NT2/D1 (cell line): ENCODE results near the gene ANTXR2.
"Not testable (repeated sequence)": the region's sequence is repeated elsewhere in the genome, so short reads cannot be mapped to it uniquely, and the experiment has no call there.

Experiments
- DNase-seq: peaks from one replicate; pipeline ENCODE4 v3.0.0-alpha.2; 2011; ENCODE audit warnings: low read depth, low spot score
- H3K27me3 ChIP-seq: 2 replicates; pipeline ENCODE4 v1.6.0; 2011; ENCODE audit warnings: mild to moderate bottlenecking; ENCODE audit not compliant: insufficient read length, insufficient read depth
- H3K36me3 ChIP-seq: 2 replicates; pipeline ENCODE4 v1.6.1; 2011; ENCODE audit warnings: mild to moderate bottlenecking, low read length, mixed read lengths; ENCODE audit not compliant: insufficient read depth, insufficient read length
- H3K4me1 ChIP-seq: 2 replicates; pipeline ENCODE4 v1.5.1; 2011; ENCODE audit not compliant: insufficient read depth, insufficient read length
- H3K4me3 ChIP-seq: 2 replicates; pipeline ENCODE4 v1.5.1; 2011; ENCODE audit warnings: low read depth; ENCODE audit not compliant: insufficient read length
- H3K9ac ChIP-seq: 2 replicates; pipeline ENCODE4 v1.6.0; 2011; ENCODE audit warnings: low read depth; ENCODE audit not compliant: insufficient read length
- H3K9me3 ChIP-seq: 2 replicates; pipeline ENCODE4 v1.5.1; 2011; ENCODE audit warnings: mild to moderate bottlenecking, low read length; ENCODE audit not compliant: insufficient read depth
- SUZ12 ChIP-seq: IDR thresholded peaks from 2 replicates; pipeline ENCODE4 v1.6.1; 2011; ENCODE audit not compliant: insufficient read length, insufficient read depth; ENCODE audit errors: extremely low read depth
- YY1 ChIP-seq: IDR thresholded peaks from 2 replicates; pipeline ENCODE4 v1.6.1; 2011; ENCODE audit not compliant: insufficient read length, insufficient read depth
- ZNF274 ChIP-seq: IDR thresholded peaks from 2 replicates; pipeline ENCODE4 v1.6.1; 2011; ENCODE audit warnings: mild to moderate bottlenecking, low read depth, low read length

Gene ANTXR2

DNA sequence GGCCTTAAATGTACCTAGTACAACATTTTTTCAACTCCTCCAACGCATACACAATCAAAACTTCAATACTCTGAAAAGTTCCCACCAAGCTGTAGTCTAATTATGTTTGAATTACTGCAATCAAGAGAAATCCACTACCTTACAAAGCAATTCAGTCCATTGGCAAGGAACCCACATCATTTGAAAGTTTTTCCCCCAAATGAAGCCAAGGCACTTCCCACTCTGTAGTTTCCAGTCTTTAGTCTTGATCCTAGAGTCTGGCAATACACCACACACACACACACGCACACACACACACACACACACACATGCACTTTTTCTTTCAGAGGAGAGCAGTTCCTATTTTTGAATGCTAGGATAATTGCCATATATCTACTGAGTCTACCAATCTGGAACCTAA lies 79.6 kb downstream of the ANTXR2 start:
- H3K36me3 ChIP-seq: no peaks in the 10 kb centered on the region
- TF ChIP-seq YY1 (no peak), SUZ12 (no peak), ZNF274 (no peak)
- H3K9ac ChIP-seq: no peak overlapping the region
- no peak overlapping the region for H3K4me3 ChIP-seq
- no peak for DNase-seq
- no peaks in the 10 kb centered on the region for H3K4me1 ChIP-seq
- H3K27me3 ChIP-seq: no peaks in the 10 kb centered on the region
- no peaks in the 10 kb centered on the region for H3K9me3 ChIP-seq

GRCh38 chr4:79991601-79992000 lies 81.4 kb downstream of the ANTXR2 start:
- no peak for TF ChIP-seq ZNF274
- TF ChIP-seq SUZ12: no peak
- no peak for TF ChIP-seq YY1
- Histone ChIP-seq H3K9me3 (no peaks in the 10 kb centered on the region), H3K36me3 (no peaks in the 10 kb centered on the region), H3K9ac (no peak overlapping the region), H3K27me3 (no peaks in the 10 kb centered on the region), H3K4me3 (no peak overlapping the region), H3K4me1 (no peaks in the 10 kb centered on the region)
- DNase-seq: no peak

DNA sequence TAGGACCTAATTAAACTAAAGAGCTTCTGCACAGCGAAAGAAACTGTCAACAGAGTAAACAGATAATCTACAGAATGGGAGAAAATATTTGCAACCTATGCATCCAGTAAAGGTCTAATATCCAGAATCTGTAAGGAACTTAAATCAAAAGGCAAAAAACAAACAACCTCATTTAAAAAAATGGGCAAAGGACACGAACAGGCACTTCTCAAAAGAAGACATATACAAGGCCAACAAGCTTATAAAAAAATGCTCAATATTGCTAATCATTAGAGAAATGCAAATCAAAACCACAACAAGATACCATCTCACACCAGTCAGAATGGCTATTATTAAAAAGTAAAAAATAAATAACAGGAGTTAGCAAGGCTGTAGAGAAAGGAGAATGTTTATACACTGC lies 81.9 kb downstream of the ANTXR2 start:
- not testable (repeated sequence) for H3K9ac ChIP-seq, H3K9me3 ChIP-seq, H3K36me3 ChIP-seq, H3K4me1 ChIP-seq, H3K4me3 ChIP-seq, DNase-seq, H3K27me3 ChIP-seq

DNA sequence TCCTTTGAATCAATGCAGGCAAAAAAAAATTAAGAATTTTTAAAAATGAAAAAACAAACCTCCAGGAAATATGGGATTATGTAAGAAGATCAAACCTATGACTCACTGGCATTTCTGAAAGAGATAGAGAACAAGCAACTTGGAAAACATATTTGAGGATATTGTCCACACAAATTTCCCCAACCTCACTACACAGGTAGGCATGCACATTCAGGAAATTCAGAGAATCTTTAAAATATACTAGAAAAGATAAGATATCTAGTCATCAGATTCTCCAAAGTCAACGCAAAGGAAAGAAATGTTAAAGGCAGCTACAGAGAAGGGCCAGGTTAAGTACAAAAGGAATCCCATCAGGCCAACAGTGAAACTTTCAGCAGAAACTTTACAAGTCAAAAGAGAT lies 85.6 kb downstream of the ANTXR2 start:
- Histone ChIP-seq H3K4me3 (no peak overlapping the region), H3K27me3 (no peaks in the 10 kb centered on the region), H3K36me3 (no peaks in the 10 kb centered on the region), H3K4me1 (no peaks in the 10 kb centered on the region), H3K9me3 (no peaks in the 10 kb centered on the region), H3K9ac (no peak overlapping the region)
- TF ChIP-seq ZNF274 (no peak), YY1 (no peak), SUZ12 (no peak)
- no peak for DNase-seq

DNA sequence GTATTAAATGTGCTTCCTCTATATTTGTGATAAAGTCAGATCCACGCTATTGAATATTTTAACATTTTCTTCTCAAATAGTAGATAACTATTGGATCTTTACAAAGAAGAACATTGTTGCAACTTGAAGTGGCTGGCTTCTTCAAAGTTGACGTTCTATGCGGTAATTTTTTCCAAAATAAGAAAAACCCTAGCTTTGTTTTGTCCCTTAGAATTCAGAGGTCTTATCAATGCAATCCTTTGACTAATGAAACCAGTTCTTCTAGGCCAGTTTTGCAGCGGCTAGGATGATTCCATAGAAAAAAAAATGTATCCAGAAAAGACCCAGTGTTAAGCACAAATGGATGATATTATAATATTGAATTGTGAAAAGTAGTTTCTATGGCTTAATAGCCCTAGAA lies 89.6 kb downstream of the ANTXR2 start:
- TF ChIP-seq SUZ12 (no peak), YY1 (no peak)
- DNase-seq: no peak
- no peaks in the 10 kb centered on the region for H3K36me3 ChIP-seq
- no peak overlapping the region for H3K9ac ChIP-seq
- no peaks in the 10 kb centered on the region for H3K9me3 ChIP-seq
- H3K4me1 ChIP-seq: no peaks in the 10 kb centered on the region
- H3K4me3 ChIP-seq: no peak overlapping the region
- no peaks in the 10 kb centered on the region for H3K27me3 ChIP-seq

DNA sequence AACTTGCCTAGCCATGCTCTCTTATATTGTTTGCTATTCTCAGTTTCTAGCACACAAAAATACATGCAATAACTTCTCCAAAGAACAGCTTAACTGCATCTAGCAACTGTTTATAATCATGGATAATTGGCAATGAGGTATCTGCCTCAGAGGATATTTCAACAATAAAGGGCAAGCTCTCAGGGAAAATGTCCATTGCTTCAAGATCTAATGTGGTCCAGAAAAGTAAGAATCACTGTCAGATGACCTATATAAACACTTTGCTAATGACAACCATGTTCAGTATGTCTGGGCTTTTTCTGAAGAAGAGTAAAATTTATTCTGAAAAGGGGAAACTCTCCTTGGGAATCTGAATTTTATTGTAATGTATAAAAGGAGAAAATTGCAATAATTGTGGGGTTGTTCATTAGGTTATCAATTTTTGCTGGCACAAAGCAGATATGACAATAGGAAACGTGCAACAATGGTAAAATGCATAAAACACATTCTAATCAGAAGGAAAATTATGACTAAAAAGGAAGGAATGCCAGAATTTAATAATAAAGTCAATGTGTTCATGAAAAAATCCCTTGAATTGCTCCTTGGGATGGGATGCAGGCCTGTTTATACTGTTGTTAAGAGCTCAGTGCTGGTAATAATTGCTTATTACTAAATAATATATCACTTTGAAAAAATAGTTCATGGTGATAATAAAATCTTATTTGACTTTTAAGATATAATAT lies 90.3 kb downstream of the ANTXR2 start:
- Histone ChIP-seq H3K9ac (no peak overlapping the region), H3K27me3 (no peaks in the 10 kb centered on the region), H3K9me3 (no peaks in the 10 kb centered on the region), H3K4me3 (no peak overlapping the region), H3K36me3 (no peaks in the 10 kb centered on the region), H3K4me1 (no peaks in the 10 kb centered on the region)
- DNase-seq: no peak
- TF ChIP-seq YY1 (no peak), SUZ12 (no peak)

GRCh38 chr4:79980448-79980847 lies 92.6 kb downstream of the ANTXR2 start:
- Histone ChIP-seq H3K9me3 (no peaks in the 10 kb centered on the region), H3K4me3 (no peak overlapping the region), H3K27me3 (no peaks in the 10 kb centered on the region), H3K36me3 (peaks cover 3% of the 10 kb centered on the region), H3K4me1 (no peaks in the 10 kb centered on the region), H3K9ac (no peak overlapping the region)
- no peak for TF ChIP-seq SUZ12
- no peak for TF ChIP-seq ZNF274
- no peak for TF ChIP-seq YY1
- no peak for DNase-seq
